Body of pancreas (tissue), 4 donors: ENCODE measurements around the gene FBXO3. TPM values are rescaled to one million over a fixed set of nuclear protein-coding genes. Genes with fewer than 3 reads are reported as not detected.

Experiments used
- ATAC-seq: fragments of 150-250 bp; one replicate; pipeline ENCODE4 v1.9.1; 2016
- DNase-seq, 4 donors: peaks; one replicate each; pipeline ENCODE4 v3.0.0-alpha.2; 2019
- H3K27ac ChIP-seq, 4 donors: fragments of 200-600 bp; sonication (generic); 1 replicate in 3 of 4; 2 replicates in 1 of 4; pipeline versions ENCODE4 v1.5.1 to v1.6.1; 2016 to 2019; ENCODE audit warnings: mild to moderate bottlenecking in 1 of 4, mixed read lengths in 1 of 4, moderate library complexity in 1 of 4
- H3K27me3 ChIP-seq, 2 donors: fragments of 200-600 bp; sonication (generic); one replicate each; pipeline ENCODE4 v1.6.0; 2016; ENCODE audit warnings: mild to moderate bottlenecking in 1 of 2
- H3K36me3 ChIP-seq, 2 donors: fragments of 200-600 bp; sonication (generic); replicated peaks in 1 of 2; 2 replicates each; pipeline ENCODE4 v1.5.1; 2016; ENCODE audit warnings: low read depth in 2 of 2; ENCODE audit not compliant: insufficient read depth in 1 of 2
- H3K4me1 ChIP-seq: fragments of 200-600 bp; sonication (generic); one replicate; pipeline ENCODE4 v1.6.0; 2016
- H3K4me3 ChIP-seq, 2 donors: fragments of 200-600 bp; sonication (generic); 1 replicate in 1 of 2; 2 replicates in 1 of 2; pipeline ENCODE4 v1.5.1; 2016 to 2019
- H3K9me3 ChIP-seq, 3 donors: fragments of 200-600 bp; sonication (generic); 1 replicate in 2 of 3; 2 replicates in 1 of 3; pipeline ENCODE4 v1.5.1; 2016
- CTCF ChIP-seq, 7 experiments: fragments of 450-650 bp in 4 of 7; fragments of 200-600 bp in 3 of 7; sonication (generic) in 3 of 7; IDR thresholded peaks; one replicate each; pipeline ENCODE4 v1.5.1; 2016 to 2019; ENCODE audit warnings: antibody characterized with exemption in 7 of 7
- POLR2A ChIP-seq, 3 donors: fragments of 450-650 bp; IDR thresholded peaks; one replicate each; pipeline ENCODE4 v1.6.1; 2016; ENCODE audit warnings: antibody characterized with exemption in 3 of 3, mild to moderate bottlenecking in 2 of 3
- WGBS, 2 donors: methylation state at CpG; one replicate each; pipeline ENCODE4 v1.1.5; 2017; 5-methylcytosine and 5-hydroxymethylcytosine counted together
- intact Hi-C: fragments of 100-400 bp; cut with DNase I; formaldehyde crosslinking; loops from one replicate; pipeline ENCODE4 v1.15.1; 2023
- total RNA-seq, 2 donors: library from RNA; depleted of rRNA; stranded (reverse); fragments of >200 nt; gene quantifications; one replicate each; pipeline ENCODE4 v1.1.0, GENCODE V29; 2016

Gene FBXO3
- total RNA-seq, 2 donors from 2014 or later = 24.7 to 40.5 TPM

- intact Hi-C loops = no loop called here
- TF ChIP-seq CTCF (IDR thresholded peaks at IDR 0.05) = no peak
- TF ChIP-seq POLR2A (IDR thresholded peaks at IDR 0.05) = no peak
- DNase-seq = peak in 1 of 4 donors; percentile 40
- ATAC-seq = no peak
- no peaks in the 10 kb centered on the region for H3K27me3 ChIP-seq
- WGBS, 2 donors = 46 to 54% methylated on average over 4 of the region's 4 CpGs
- H3K4me3 ChIP-seq = no peak overlapping the region
- H3K4me1 ChIP-seq = peaks cover 42% of the 10 kb centered on the region
- peak overlapping the region; percentile 35 to 67 (median 58) for H3K27ac ChIP-seq
- peaks cover 4 to 5% of the 10 kb centered on the region in 2 donors for H3K36me3 ChIP-seq
- no peaks in the 10 kb centered on the region for H3K9me3 ChIP-seq
These were observed 49.7 kb downstream of the FBXO3 start for GRCh38 chr11:33724644-33725035.

- H3K4me1 ChIP-seq = peaks cover 36% of the 10 kb centered on the region
- intact Hi-C loops = no loop called here
- peak; percentile 58 for ATAC-seq
- 74 to 75% methylated on average over 6 of the region's 6 CpGs for WGBS, 2 donors
- no peak overlapping the region for H3K4me3 ChIP-seq
- H3K9me3 ChIP-seq = no peaks in the 10 kb centered on the region
- H3K36me3 ChIP-seq = peaks cover 4 to 6% of the 10 kb centered on the region in 2 donors
- TF ChIP-seq POLR2A (IDR thresholded peaks at IDR 0.05) (no peak), CTCF (IDR thresholded peaks at IDR 0.05) (no peak)
- no peaks in the 10 kb centered on the region for H3K27me3 ChIP-seq
- peak in 1 of 4 donors; percentile 35 for DNase-seq
- H3K27ac ChIP-seq = peak overlapping the region in 3 of 4 donors; percentile 55 to 67 (median 60)
These were observed 51.0 kb downstream of the FBXO3 start for GRCh38 chr11:33723238-33723881.

- Histone ChIP-seq H3K9me3 (no peaks in the 10 kb centered on the region), H3K4me3 (no peak overlapping the region), H3K27me3 (no peaks in the 10 kb centered on the region), H3K27ac (peak overlapping the region in 3 of 4 donors; percentile 35 to 67 (median 60)), H3K36me3 (peaks cover 4 to 6% of the 10 kb centered on the region in 2 donors), H3K4me1 (peaks cover 36% of the 10 kb centered on the region)
- ATAC-seq (no peak), DNase-seq (no peak)
- intact Hi-C loops = no loop called here
- TF ChIP-seq CTCF (IDR thresholded peaks at IDR 0.05) (no peak), POLR2A (IDR thresholded peaks at IDR 0.05) (no peak)
- whole genome bisulfite sequencing, 2 donors = 67 to 90% methylated on average over 2 of the region's 2 CpGs
These were observed 51.6 kb downstream of the FBXO3 start for GRCh38 chr11:33722590-33723234.

GRCh38 chr11:33721984-33722383, 52.3 kb downstream of the FBXO3 start:
- ATAC-seq = no peak
- intact Hi-C loops = no loop called here
- Histone ChIP-seq H3K27ac (peak overlapping the region in 3 of 4 donors; percentile 35 to 67 (median 60)), H3K9me3 (no peaks in the 10 kb centered on the region), H3K27me3 (no peaks in the 10 kb centered on the region), H3K4me3 (no peak overlapping the region), H3K4me1 (peaks cover 36% of the 10 kb centered on the region), H3K36me3 (peaks cover 6 to 7% of the 10 kb centered on the region in 2 donors)
- WGBS, 2 donors = 69 to 74% methylated on average over 5 of the region's 5 CpGs
- TF ChIP-seq CTCF (IDR thresholded peaks at IDR 0.05) = no peak
- no peak for TF ChIP-seq POLR2A (IDR thresholded peaks at IDR 0.05)
- DNase-seq = no peak
